Keratinocyte (primary cell): Measurements from ENCODE around the gene TAF1B. TPM values are rescaled to one million over a fixed set of nuclear protein-coding genes. Genes with fewer than 3 reads are reported as not detected.

Experiments
- DNase-seq: peaks from one replicate; pipeline ENCODE4 v3.0.0-alpha.2; 2011; ENCODE audit warnings: low read depth, missing footprints, low spot score
- FAIRE-seq: peaks from 2 replicates; lab custom pipeline; 2011; peaks lifted over from hg19 to GRCh38; lab: Jason Lieb, UNC
- H2AFZ ChIP-seq: 2 replicates; pipeline ENCODE4 v1.6.0; 2012; ENCODE audit warnings: low read length, control low read depth, inconsistent platforms; ENCODE audit not compliant: control insufficient read depth
- H3K27ac ChIP-seq: 2 replicates; pipeline ENCODE4 v1.5.1; 2011; ENCODE audit warnings: low read length; ENCODE audit not compliant: control insufficient read depth, insufficient read depth
- H3K27me3 ChIP-seq: 3 replicates; pipeline ENCODE4 v1.6.0; 2011; ENCODE audit warnings: low read length; ENCODE audit not compliant: control insufficient read depth, insufficient read depth; ENCODE audit errors: extremely low read depth
- H3K36me3 ChIP-seq, 2 experiments: 2 replicates in 1 of 2; 3 replicates in 1 of 2; pipeline ENCODE4 v1.5.1; 2011; ENCODE audit warnings: low read length in 2 of 2, mild to moderate bottlenecking in 1 of 2; ENCODE audit not compliant: control insufficient read depth in 2 of 2, insufficient read depth in 2 of 2; ENCODE audit errors: extremely low read depth in 1 of 2
- H3K4me1 ChIP-seq: 3 replicates; pipeline ENCODE4 v1.5.1; 2011; ENCODE audit warnings: low read length; ENCODE audit not compliant: control insufficient read depth, insufficient read depth; ENCODE audit errors: extremely low read depth
- H3K4me2 ChIP-seq: 3 replicates; pipeline ENCODE4 v1.6.0; 2011; ENCODE audit warnings: low read depth, low read length; ENCODE audit not compliant: control insufficient read depth, insufficient read depth; ENCODE audit errors: extremely low read depth
- H3K4me3 ChIP-seq, 3 experiments: fragments of 200-600 bp in 1 of 3; sonication (generic) in 1 of 3; 2 replicates in 2 of 3; 3 replicates in 1 of 3; pipeline ENCODE4 v1.5.1; 2011 to 2016; ENCODE audit warnings: low read length in 3 of 3, mild to moderate bottlenecking in 3 of 3, control low read depth in 2 of 3, inconsistent platforms in 1 of 3, low read depth in 1 of 3, mixed read lengths in 1 of 3, mixed run types in 1 of 3, moderate library complexity in 1 of 3; ENCODE audit not compliant: control insufficient read depth in 2 of 3, insufficient read depth in 2 of 3; ENCODE audit errors: extremely low read depth in 1 of 3
- H3K79me2 ChIP-seq: 2 replicates; pipeline ENCODE4 v1.6.0; 2012; ENCODE audit warnings: low read length; ENCODE audit not compliant: control insufficient read depth, insufficient read depth
- H3K9ac ChIP-seq: 3 replicates; pipeline ENCODE4 v1.6.0; 2011; ENCODE audit warnings: low read length; ENCODE audit not compliant: control insufficient read depth, insufficient read depth; ENCODE audit errors: extremely low read depth
- H3K9me1 ChIP-seq: 3 replicates; pipeline ENCODE4 v1.6.0; 2011; ENCODE audit warnings: low read length; ENCODE audit not compliant: control insufficient read depth, insufficient read depth; ENCODE audit errors: extremely low read depth
- H3K9me3 ChIP-seq: 2 replicates; pipeline ENCODE4 v1.5.1; 2012; ENCODE audit warnings: low read depth, low read length; ENCODE audit not compliant: control insufficient read depth
- H4K20me1 ChIP-seq: 3 replicates; pipeline ENCODE4 v1.6.0; 2011; ENCODE audit warnings: low read length; ENCODE audit not compliant: control insufficient read depth, insufficient read depth; ENCODE audit errors: extremely low read depth
- CTCF ChIP-seq, 3 experiments: IDR thresholded peaks in 1 of 3; conservative IDR thresholded peaks in 1 of 3; optimal IDR thresholded peaks in 1 of 3; 2 replicates in 2 of 3; 3 replicates in 1 of 3; pipeline versions ENCODE3 to v1.5.1; 2011; ENCODE audit warnings: low read length in 3 of 3, mild to moderate bottlenecking in 3 of 3, moderate library complexity in 2 of 3, control low read depth in 1 of 3, inconsistent platforms in 1 of 3; ENCODE audit not compliant: insufficient read depth in 2 of 3; ENCODE audit errors: extremely low read depth in 1 of 3
- EZH2 ChIP-seq: IDR thresholded peaks from one replicate; pipeline ENCODE4 v1.6.1; 2012; ENCODE audit warnings: inconsistent platforms, mild to moderate bottlenecking, low read length, moderate library complexity
- dilution Hi-C: fragments of 300-500 bp; cut with MboI; formaldehyde crosslinking; loops from one replicate; pipeline ENCODE4 v1.7.0; 2020; ENCODE audit warnings: low sequenced_read_pairs; ENCODE audit not compliant: extremely low pct_ligation_motif_present
- polyA plus RNA-seq, 5 experiments: library from polyadenylated mRNA; depleted of rRNA in 3 of 5; stranded (reverse) in 3 of 5; stranded (forward) in 1 of 5; unstranded in 1 of 5; fragments of >200 nt; gene quantifications; 1 replicate in 1 of 5; 2 replicates in 3 of 5; 3 replicates in 1 of 5; pipeline versions ENCODE4 v1.2.1 to v1.2.3, GENCODE V29; 2011 to 2012; ENCODE audit warnings: missing spikeins in 2 of 5, low read depth in 1 of 5, low replicate concordance in 1 of 5

Gene TAF1B
- polyA plus RNA-seq, 1 donor (not counting 4 experiments of a cell fraction or from before 2014, with no cell fraction given): 16.5 TPM

GRCh38 chr2:9967053-9967775 lies 123.9 kb downstream of the TAF1B start:
- Histone ChIP-seq H3K27me3 (no peaks in the 10 kb centered on the region), H4K20me1 (no peaks in the 10 kb centered on the region), H3K36me3 (peaks cover 0 to 1% of the 10 kb centered on the region in 2 experiments), H3K27ac (no peak overlapping the region), H3K9me3 (no peaks in the 10 kb centered on the region), H3K79me2 (no peaks in the 10 kb centered on the region), H2AFZ (no peak overlapping the region), H3K9me1 (no peaks in the 10 kb centered on the region), H3K4me3 (no peak overlapping the region), H3K4me2 (no peak overlapping the region), H3K9ac (no peak overlapping the region), H3K4me1 (peaks cover 8% of the 10 kb centered on the region)
- DNase-seq (no peak), FAIRE-seq (no peak)
- TF ChIP-seq EZH2 (no peak), CTCF (optimal IDR thresholded peaks at IDR 0.05 in 1 of 3, IDR thresholded peaks at IDR 0.05 in 1 of 3, conservative IDR thresholded peaks at IDR 0.05 in 1 of 3; ENCODE audit: extremely low read depth in 1 of 3, insufficient read depth in 2 of 3, low read length in 3 of 3) (no peak)
- dilution Hi-C loops: no loop called here

- no peak overlapping the region for H3K9ac ChIP-seq
- TF ChIP-seq EZH2 (no peak), CTCF (optimal IDR thresholded peaks at IDR 0.05 in 1 of 3, IDR thresholded peaks at IDR 0.05 in 1 of 3, conservative IDR thresholded peaks at IDR 0.05 in 1 of 3; ENCODE audit: extremely low read depth in 1 of 3, insufficient read depth in 2 of 3, low read length in 3 of 3) (no peak)
- no peaks in the 10 kb centered on the region for H3K79me2 ChIP-seq
- no peak overlapping the region for H3K4me3 ChIP-seq
- no peak overlapping the region for H3K4me2 ChIP-seq
- no peaks in the 10 kb centered on the region for H4K20me1 ChIP-seq
- peaks cover 0 to 1% of the 10 kb centered on the region in 2 experiments for H3K36me3 ChIP-seq
- dilution Hi-C loops: no loop called here
- DNase-seq (no peak), FAIRE-seq (no peak)
- H2AFZ ChIP-seq: no peak overlapping the region
- no peak overlapping the region for H3K27ac ChIP-seq
- H3K9me1 ChIP-seq: no peaks in the 10 kb centered on the region
- H3K9me3 ChIP-seq: no peaks in the 10 kb centered on the region
- no peaks in the 10 kb centered on the region for H3K27me3 ChIP-seq
- H3K4me1 ChIP-seq: peaks cover 12% of the 10 kb centered on the region
These were observed 125.6 kb downstream of the TAF1B start for GRCh38 chr2:9968553-9969497.
